OCI-LY7 (cell line): ENCODE data around the gene CD300H.

Source experiments
- EZH2phosphoT487 ChIP-seq: fragments of 200-600 bp; sonication (generic); IDR thresholded peaks from 2 replicates; pipeline ENCODE4 v1.6.1; 2018; ENCODE audit warnings: low read depth, borderline replicate concordance, mild to moderate bottlenecking, mixed run types, antibody characterized with exemption, low read length, moderate library complexity, mixed read lengths
- TF ChIP-seq, protein P1 (sequence below): fragments of 200-600 bp; sonication (generic); conservative IDR thresholded peaks from 2 replicates; pipeline ENCODE4 v1.5.1; 2014; ENCODE audit warnings: mild to moderate bottlenecking, antibody characterized with exemption, low read length, moderate library complexity, mixed read lengths

DNA sequence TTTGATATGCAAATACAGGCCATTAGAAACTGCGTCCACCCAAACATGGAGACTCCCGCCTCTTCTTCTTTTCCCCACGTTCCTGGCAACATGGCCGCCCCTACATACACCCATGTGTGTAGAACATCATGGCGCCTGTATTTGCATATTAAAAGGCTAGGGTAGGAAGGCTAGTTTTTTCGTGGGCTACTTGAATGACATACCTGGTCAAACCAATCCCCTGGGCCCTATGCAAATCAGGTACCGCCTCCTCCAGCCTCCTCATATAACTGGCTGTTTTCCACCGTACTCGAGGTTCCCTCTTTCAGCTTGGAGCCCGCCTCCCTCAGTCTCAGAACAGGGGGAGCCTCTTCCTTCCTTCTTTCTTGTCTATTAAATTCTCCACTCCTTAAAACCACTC is 35.2 kb downstream of the CD300H start:
- TF ChIP-seq, protein P1, sequence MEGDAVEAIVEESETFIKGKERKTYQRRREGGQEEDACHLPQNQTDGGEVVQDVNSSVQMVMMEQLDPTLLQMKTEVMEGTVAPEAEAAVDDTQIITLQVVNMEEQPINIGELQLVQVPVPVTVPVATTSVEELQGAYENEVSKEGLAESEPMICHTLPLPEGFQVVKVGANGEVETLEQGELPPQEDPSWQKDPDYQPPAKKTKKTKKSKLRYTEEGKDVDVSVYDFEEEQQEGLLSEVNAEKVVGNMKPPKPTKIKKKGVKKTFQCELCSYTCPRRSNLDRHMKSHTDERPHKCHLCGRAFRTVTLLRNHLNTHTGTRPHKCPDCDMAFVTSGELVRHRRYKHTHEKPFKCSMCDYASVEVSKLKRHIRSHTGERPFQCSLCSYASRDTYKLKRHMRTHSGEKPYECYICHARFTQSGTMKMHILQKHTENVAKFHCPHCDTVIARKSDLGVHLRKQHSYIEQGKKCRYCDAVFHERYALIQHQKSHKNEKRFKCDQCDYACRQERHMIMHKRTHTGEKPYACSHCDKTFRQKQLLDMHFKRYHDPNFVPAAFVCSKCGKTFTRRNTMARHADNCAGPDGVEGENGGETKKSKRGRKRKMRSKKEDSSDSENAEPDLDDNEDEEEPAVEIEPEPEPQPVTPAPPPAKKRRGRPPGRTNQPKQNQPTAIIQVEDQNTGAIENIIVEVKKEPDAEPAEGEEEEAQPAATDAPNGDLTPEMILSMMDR, result no peak
- no peak for TF ChIP-seq EZH2phosphoT487
